AG08396 (cell line): Measurements from ENCODE around the gene KLHDC7B.

Experiments
- DNase-seq: peaks from one replicate; pipeline ENCODE4 v3.0.0; 2012; ENCODE audit warnings: low spot score, mixed read lengths

KLHDC7B gene

GRCh38 chr22:50595189-50595588 is 49.5 kb downstream of the KLHDC7B start:
- peak; percentile 7 for DNase-seq

- DNase-seq = no peak
These were observed 51.4 kb downstream of the KLHDC7B start for GRCh38 chr22:50597097-50597496.

- DNase-seq = peak; percentile 91
These were observed 54.2 kb downstream of the KLHDC7B start for GRCh38 chr22:50599816-50600455.

- DNase-seq = peak; percentile 53
These were observed 54.8 kb downstream of the KLHDC7B start, which contains the start of gene MAPK8IP2 for GRCh38 chr22:50600538-50600937. Gene MAPK8IP2 (plus strand): TSS chr22:50600793. CDS start chr22:50600819, 26 bp downstream.
